A673 (cell line): ENCODE measurements around the gene SEMA4C. TPM values are rescaled to one million over a fixed set of nuclear protein-coding genes. Genes with fewer than 3 reads are reported as not detected.
A peak's percentile ranks its signal among the peaks of the same experiment; 100 is the strongest.

Source experiments
- BruUV-seq: library from RNA; stranded (reverse); fragments of 400-500 nt; replicated peaks from 2 replicates; lab custom pipeline; 2021; lab: Mats Ljungman, UMichigan
- CTCF ChIA-PET: fragments of 300-600 bp; sonication (Branson Sonifier 250); formaldehyde crosslinking; loops from one replicate; lab custom pipeline; 2022; ENCODE audit warnings: antibody characterized with exemption; lab: Charles Lee
- POLR2A ChIA-PET: fragments of 300-600 bp; sonication (Branson Sonifier 250); formaldehyde crosslinking; loops from one replicate; lab custom pipeline; 2022; ENCODE audit warnings: antibody characterized with exemption; ENCODE audit not compliant: low non-redundant PET; lab: Charles Lee
- DNase-seq: peaks from one replicate; pipeline ENCODE4 v3.0.0-alpha.2; 2015; ENCODE audit warnings: low spot score
- H3K27ac ChIP-seq: fragments of 200-600 bp; sonication (generic); 2 replicates; pipeline ENCODE4 v1.5.1; 2016; ENCODE audit warnings: mixed run types, low read depth, mild to moderate bottlenecking, mixed read lengths, antibody characterized with exemption, low read length; ENCODE audit not compliant: poor library complexity, severe bottlenecking
- H3K27me3 ChIP-seq: fragments of 200-600 bp; sonication (generic); replicated peaks from 2 replicates; pipeline ENCODE4 v1.6.1; 2017; ENCODE audit warnings: mixed run types, low read depth, mild to moderate bottlenecking, mixed read lengths, antibody characterized with exemption, low read length; ENCODE audit not compliant: insufficient read depth, poor library complexity
- H3K36me3 ChIP-seq: fragments of 200-600 bp; sonication (generic); 2 replicates; pipeline ENCODE4 v1.6.1; 2016; ENCODE audit warnings: mixed run types, mild to moderate bottlenecking, mixed read lengths, antibody characterized with exemption, low read length; ENCODE audit not compliant: insufficient read depth, poor library complexity, severe bottlenecking
- H3K4me1 ChIP-seq: fragments of 200-600 bp; sonication (generic); 2 replicates; pipeline ENCODE4 v1.6.1; 2017; ENCODE audit warnings: mixed run types, mild to moderate bottlenecking, mixed read lengths, antibody characterized with exemption, low read length; ENCODE audit not compliant: insufficient read depth, poor library complexity, severe bottlenecking
- H3K4me3 ChIP-seq: fragments of 200-600 bp; sonication (generic); 2 replicates; pipeline ENCODE4 v1.5.1; 2016; ENCODE audit warnings: low read depth, mixed run types, mild to moderate bottlenecking, mixed read lengths, low read length; ENCODE audit not compliant: poor library complexity, severe bottlenecking
- H3K9me3 ChIP-seq: fragments of 200-600 bp; sonication (generic); 2 replicates; pipeline ENCODE4 v1.6.1; 2016; ENCODE audit warnings: mixed run types, low read depth, mild to moderate bottlenecking, mixed read lengths, antibody characterized with exemption, low read length; ENCODE audit not compliant: poor library complexity, severe bottlenecking
- CTCF ChIP-seq: fragments of 300-800, 200-600 bp; sonication (generic); conservative IDR thresholded peaks from 2 replicates; pipeline ENCODE4 v1.5.1; 2017; ENCODE audit warnings: low read depth, mild to moderate bottlenecking, antibody characterized with exemption, low read length, moderate library complexity, mixed read lengths
- EZH2 ChIP-seq: fragments of 200-600 bp; sonication (generic); IDR thresholded peaks from 2 replicates; pipeline ENCODE4 v1.6.1; 2017; ENCODE audit warnings: borderline replicate concordance, low read depth, mild to moderate bottlenecking, mixed read lengths, antibody characterized with exemption, low read length; ENCODE audit not compliant: poor library complexity, severe bottlenecking
- intact Hi-C: fragments of 100-400 bp; cut with micrococcal nuclease; formaldehyde crosslinking; loops from one replicate; pipeline ENCODE4 v1.10.0; 2022; ENCODE audit not compliant: unreplicated experiment
- total RNA-seq: library from RNA; stranded (reverse); gene quantifications from 2 replicates; pipeline ENCODE4 v1.2.3, GENCODE V29; 2021

SEMA4C gene
- total RNA-seq, 1 experiment from 2014 or later = 33.3 TPM

- H3K4me1 ChIP-seq = no peaks in the 10 kb centered on the region
- DNase-seq = peak; percentile 97
- peaks cover 1% of the 10 kb centered on the region for H3K36me3 ChIP-seq
- intact Hi-C loops = loop anchor here (5.0 kb wide), 1 partner anchor 146 kb away; no protein-coding TSS in a partner anchor
- peak within 1 kb of the TSS; percentile 83 for H3K4me3 ChIP-seq
- no peaks in the 10 kb centered on the region for H3K27me3 ChIP-seq
- H3K27ac ChIP-seq = peak within 1 kb of the TSS; percentile 72
- CTCF ChIA-PET = interaction anchor here (0.6 kb wide), 3 partner anchors 10 to 262 kb away, joined by 4 to 6 read pairs (median 4); no protein-coding TSS in a partner anchor
- no peaks in the 10 kb centered on the region for H3K9me3 ChIP-seq
- POLR2A ChIA-PET = interaction anchor here (0.6 kb wide), 1 partner anchor 47 kb away, joined by 13 read pairs; no protein-coding TSS in a partner anchor
- no TSS peak for BruUV-seq
- peak; percentile 52 for TF ChIP-seq CTCF
- TF ChIP-seq EZH2 = no peak
Measured at GRCh38 chr2:96816127-96816835, 53.6 kb downstream of the SEMA4C start, which contains the start of gene CNNM3. Gene CNNM3 (plus strand): TSS chr2:96816268. CDS start chr2:96816278, 10 bp downstream.

- intact Hi-C loops = loop anchor here (5.0 kb wide), 1 partner anchor 147 kb away; no protein-coding TSS in a partner anchor
- H3K4me1 ChIP-seq = no peaks in the 10 kb centered on the region
- peak overlapping the region; percentile 83 for H3K4me3 ChIP-seq
- H3K27me3 ChIP-seq = no peaks in the 10 kb centered on the region
- ChIA-PET POLR2A (interaction anchor here (0.7 kb wide), 1 partner anchor 100 kb away, joined by 7 read pairs; no protein-coding TSS in a partner anchor), CTCF (no interaction called here)
- TF ChIP-seq EZH2 (no peak), CTCF (no peak)
- H3K27ac ChIP-seq = peak overlapping the region; percentile 72
- H3K9me3 ChIP-seq = no peaks in the 10 kb centered on the region
- DNase-seq = no peak
- no TSS peak for BruUV-seq
- no peaks in the 10 kb centered on the region for H3K36me3 ChIP-seq
Measured at GRCh38 chr2:96815326-96816126, 54.4 kb downstream of the SEMA4C start.

GRCh38 chr2:96813656-96814055 is 56.2 kb downstream of the SEMA4C start:
- no peaks in the 10 kb centered on the region for H3K36me3 ChIP-seq
- TF ChIP-seq EZH2 (no peak), CTCF (no peak)
- no peak overlapping the region for H3K27ac ChIP-seq
- intact Hi-C loops = no loop called here
- no peaks in the 10 kb centered on the region for H3K9me3 ChIP-seq
- no peak for DNase-seq
- POLR2A ChIA-PET = no interaction called here
- no peaks in the 10 kb centered on the region for H3K27me3 ChIP-seq
- no TSS peak for BruUV-seq
- H3K4me1 ChIP-seq = no peaks in the 10 kb centered on the region
- no peak overlapping the region for H3K4me3 ChIP-seq
- CTCF ChIA-PET = no interaction called here
